NCI-H1092 (cell line): Measurements from ENCODE around the gene LARGE1.

Experiments
- DNase-seq: peaks from one replicate; lab custom pipeline; 2025; lab: John Stamatoyannopoulos, UW

Gene LARGE1

DNA sequence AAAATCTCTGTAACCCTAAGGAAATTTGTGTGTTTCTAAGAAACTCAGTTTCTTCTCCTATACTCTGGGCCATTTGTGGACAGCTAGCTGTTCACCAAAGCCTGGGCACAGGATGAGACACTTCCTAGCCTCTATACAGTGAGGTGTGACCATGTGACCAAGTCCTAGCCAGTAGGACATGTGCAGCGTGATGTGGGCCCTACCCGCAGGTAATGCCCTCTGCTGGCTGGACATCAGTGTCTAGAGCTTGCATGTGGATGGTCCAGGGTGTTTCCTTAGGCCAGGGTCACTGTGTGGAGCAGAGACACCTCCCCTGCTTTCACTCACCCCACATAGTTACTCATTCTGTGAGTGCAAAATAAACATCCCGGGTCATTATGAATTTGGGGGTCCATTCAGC is 100.5 kb downstream of the LARGE1 start:
- DNase-seq, result no peak

DNA sequence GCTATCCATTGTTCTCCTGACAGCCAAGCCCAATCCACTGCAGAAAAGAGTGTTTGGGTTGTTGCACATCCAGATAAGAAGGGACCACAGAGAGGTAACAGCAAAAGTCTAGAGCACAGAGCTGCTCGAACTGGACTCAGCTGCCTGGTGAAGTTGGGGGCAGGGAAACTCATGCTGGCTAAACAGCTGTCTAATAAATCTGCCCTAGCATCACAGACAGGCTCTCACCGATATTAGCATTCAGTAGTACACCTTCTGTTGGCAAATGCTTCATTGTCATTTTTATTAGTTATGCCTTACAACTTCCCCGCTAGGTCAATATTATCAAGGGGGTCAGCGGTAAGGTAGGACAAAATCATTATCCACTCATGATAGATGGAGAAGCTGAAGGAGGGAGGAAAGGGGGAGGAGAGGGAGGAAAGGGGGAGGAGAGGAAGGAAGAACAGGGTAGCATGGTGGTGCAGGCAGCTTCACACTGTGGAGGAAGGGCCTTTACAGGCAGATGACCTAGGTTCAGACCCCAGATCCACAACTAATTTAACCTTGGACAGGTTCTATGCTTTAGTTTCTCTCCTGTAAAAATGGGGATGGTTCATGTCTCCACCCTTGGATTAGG is 102.7 kb downstream of the LARGE1 start:
- no peak for DNase-seq

DNA sequence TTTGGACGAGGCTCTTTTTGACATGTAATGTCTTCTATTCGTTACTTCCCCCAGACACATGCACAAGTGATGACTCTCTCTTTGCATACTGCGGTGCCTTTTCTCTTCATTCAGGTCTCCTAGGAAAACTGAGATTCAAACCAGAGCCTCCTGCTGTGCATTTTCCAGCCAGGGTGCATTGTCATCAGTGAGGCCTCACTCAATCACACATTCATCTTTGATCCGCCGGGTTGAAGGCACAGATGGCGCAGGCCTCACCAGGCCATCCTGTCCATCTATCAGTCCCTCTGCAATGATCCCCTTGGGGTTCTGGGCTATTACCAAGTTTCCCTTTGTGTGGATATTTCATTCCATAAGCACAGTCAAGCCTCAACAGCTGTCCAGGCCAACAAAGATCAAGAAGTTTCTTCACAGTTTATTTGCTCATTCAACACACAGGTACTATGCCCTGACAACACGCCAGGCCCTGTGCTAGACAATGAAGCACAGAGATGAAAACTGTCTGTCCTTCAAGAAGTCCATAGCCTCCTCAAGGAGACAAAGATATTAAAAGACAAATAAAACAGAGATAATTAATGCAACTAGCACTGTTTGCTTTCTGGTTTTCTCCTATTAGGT is 107.8 kb downstream of the LARGE1 start:
- no peak for DNase-seq

DNA sequence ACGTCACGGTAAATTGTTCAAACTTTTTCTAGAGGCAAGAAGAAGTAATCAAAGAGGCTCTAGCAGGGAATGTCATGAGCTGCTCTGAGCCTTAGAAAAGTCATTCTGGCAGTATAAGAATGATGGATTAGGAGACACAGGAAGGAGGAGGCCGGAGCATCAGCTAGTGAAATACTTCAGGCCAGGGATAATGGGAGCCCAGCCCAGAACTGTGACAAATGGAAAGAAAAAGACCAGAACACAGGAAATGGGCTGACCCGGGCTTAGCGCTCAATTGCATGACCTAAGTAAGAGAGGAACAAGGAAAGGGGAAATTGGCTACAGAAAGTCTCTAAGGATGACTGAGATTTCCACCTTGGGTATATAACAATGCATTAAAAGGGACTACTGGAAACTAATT is 108.6 kb downstream of the LARGE1 start:
- no peak for DNase-seq

DNA sequence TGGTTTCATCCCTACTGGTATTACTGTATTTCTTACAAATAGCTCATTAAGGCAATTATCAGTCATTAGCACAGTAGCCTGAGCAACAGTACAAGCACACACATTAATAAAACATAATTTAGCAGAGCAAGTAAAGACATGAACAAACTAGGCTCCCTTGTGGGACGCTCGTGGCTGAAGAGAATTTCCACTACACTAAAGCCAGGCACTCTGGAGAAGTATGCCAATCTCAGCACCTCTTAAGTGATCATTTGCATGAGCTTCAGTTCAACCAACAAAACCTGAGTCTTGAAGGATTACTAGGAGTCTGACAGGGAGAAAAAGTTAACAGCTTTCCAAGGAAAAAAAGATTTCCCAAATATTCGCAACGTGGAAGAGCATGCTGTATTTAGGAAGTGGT is 109.1 kb downstream of the LARGE1 start:
- DNase-seq, result no peak

DNA sequence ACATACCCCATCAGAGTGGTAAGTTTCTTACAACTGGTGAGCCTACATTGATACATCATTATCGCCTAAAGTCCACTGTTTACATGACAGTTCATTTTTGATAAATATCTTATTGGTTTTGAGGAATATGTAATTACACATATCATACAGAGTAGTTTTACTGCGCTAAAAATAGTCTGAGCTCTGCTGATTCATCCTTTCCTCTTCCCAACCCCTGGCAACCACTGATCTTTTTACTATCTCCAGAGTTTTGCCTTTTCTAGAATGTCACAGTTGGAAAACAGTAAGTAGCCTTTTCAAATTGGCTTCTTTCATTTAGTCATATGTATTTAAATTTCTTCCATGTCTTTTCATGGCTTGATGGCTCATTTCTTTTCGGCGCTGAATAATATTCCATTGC is 112.8 kb downstream of the LARGE1 start:
- no peak for DNase-seq

DNA sequence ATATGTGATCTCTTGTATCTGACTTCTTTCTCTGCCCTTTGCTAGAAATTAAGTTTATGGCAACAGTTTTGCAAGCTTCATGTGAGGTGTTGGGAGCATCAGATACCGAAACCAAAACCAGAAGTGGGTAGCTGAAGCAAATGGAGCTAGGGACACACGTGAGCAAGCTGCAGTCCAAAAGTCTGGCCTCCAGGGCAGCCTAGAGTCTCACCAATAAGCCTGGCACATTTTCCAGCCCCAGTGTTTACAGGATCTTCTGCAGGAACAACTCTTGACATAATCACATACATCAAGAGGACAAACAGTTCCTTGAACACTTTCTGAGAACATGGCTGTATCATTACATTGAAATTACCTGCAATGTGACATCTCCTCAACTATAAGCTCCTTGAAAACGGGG is 114.1 kb downstream of the LARGE1 start:
- no peak for DNase-seq

DNA sequence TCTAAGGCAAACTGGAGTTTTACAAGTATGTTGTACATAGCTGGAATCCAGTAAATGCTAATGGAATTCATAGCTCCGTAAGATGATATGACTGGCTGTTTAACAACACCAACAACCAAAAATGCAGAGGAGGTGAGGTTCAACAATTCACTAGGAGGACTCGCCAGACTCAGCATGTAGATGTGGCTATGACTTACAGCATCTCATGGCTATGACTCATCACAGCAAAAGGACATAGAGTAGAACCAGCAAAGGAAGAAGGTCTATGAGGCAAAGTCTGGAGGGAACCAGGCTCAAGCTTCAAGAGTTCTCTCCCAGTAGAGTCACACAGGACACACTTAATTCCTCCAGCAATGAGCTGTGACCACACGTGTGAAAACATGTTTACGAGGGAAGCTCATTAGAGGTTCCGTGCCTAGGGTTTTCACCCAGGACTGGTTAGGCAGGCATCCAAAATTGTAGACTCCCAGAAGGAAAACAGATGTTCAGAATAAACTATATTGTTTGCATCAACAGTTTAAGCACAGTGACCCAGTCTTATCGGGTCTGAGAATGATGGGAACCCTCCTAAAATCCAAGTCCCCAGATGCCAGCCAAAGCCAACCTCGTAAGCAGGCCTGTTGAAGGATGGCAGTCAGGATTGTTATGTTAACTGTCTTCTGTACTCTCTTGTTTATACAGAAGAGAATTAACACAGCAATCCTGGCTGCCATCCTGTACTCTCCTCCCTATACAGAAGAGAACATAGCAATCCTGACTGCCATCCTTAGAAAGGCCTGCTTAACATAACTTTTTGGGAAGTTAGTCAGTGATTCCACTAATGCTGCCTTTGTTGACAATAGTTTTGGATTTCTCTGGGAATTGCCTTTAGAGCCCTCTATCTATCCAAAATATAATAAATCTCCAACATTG is 116.6 kb downstream of the LARGE1 start:
- no peak for DNase-seq

DNA sequence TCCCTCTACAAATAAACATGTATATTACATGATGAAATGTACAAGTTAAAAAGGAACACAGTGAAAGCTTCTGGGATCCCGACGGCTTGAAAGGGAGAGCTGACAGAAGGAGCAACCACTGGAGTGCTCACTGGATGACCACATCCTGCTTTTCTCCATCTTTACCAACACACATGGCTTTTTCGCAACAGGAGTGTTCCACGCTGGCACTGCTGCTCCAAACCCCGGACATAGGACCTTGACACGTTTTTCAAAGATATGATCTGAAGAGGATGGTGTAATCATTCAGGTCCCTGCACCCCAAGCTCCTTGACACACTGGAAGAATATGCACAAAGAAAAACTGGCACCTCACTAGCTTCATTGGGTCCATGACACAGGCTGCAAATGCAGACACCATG is 121.9 kb downstream of the LARGE1 start:
- no peak for DNase-seq

DNA sequence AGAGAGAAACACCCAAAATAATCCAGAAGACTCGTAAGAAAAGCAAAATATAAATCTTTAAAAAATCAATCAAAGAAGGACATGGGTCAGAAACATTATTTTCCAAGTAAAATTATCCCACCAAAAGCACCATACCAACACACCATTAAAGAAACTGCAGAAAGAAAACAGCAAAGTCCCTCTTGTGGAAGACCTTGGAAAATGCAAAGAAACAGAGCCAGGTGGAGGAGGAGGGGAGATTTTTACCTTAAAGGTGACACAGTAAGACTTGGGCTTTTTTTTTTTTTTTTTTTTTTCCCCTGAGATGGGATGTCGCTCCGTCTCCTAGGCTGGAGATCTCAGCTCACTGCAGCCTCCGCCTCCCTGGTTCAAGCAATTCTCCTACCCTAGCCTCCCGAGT is 123.8 kb downstream of the LARGE1 start:
- no peak for DNase-seq

DNA sequence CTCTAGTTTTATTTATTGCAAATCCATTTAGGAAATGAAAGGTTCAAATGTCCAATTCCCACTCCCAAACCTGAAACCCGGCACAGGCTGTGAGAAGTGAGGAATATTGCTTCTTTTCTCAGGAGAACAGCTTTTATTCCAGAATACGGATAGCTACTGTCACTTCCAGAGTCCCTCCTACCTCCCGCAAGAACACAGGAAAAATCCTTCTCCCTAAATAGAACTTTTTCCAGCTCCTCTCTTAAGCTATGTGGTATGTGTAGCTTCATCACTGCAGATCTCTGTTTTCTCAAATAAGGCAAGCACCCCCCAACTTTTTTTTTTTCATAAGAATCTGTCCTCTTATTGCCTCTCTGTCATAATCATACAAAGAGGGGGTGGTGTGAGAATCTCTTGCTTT is 126.8 kb downstream of the LARGE1 start:
- no peak for DNase-seq

DNA sequence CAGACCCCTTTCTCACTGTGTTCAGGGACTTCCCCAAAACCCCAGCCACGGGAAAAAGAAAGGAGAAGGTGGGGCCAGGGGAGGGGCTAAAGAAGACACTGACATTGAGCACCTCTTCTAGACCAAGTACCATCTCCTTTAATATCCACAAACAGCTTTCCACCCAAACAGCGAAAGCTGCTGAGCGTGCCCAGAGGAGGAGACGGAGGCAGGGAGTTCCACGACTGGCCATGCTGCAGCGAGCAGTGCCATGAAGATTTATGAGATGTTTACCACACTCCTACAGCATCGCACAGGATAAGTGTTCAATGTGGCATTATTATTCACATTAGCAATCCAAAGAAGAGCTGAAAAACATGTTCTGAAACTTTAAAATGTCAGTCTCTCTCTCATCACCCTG is 127.4 kb downstream of the LARGE1 start:
- no peak for DNase-seq

DNA sequence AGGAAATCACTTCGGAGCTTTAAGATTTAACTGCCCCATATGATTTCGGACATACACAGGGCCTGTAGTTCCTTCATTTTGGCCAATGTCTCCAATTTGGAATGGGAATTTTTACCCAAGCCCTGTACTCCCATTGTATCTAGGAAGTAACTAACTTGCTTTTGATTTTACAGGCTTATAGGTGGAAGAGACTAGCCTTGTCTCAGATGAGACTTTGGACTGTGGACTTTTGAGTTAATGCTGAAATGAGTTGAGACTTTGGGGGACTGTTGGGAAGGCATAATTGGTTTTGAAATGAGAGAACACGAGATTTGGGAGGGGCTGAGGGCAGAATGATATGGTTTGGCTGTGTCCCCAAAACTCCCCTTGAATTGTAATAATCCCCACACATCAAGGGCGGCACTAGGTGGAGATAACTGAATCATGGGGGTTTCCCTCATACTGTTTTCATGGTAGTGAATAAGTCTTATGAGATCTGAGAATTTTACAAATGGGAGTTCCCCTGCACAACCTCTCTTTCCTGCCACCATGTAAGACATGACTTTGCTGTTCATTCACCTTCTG is 130.5 kb downstream of the LARGE1 start:
- no peak for DNase-seq

DNA sequence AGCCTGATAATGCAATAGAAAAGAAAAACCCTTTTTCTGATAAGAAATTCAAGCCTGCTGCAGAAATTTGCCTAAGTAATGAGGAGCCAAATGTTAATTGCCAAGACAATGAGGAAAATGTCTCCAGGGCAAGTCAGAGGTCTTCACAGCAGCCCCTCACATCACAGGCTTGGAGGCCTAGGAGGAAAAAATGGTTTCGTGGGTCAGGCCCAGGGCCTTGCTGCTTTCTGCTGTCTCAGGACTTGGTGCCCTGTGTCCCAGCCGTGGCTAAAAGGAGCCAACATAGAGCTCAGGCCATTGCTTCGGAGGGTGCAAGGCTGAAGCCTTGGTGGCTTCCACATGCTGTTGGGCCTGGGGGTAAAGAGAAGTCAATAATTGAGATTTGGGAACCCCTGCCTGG is 131.3 kb downstream of the LARGE1 start:
- no peak for DNase-seq

DNA sequence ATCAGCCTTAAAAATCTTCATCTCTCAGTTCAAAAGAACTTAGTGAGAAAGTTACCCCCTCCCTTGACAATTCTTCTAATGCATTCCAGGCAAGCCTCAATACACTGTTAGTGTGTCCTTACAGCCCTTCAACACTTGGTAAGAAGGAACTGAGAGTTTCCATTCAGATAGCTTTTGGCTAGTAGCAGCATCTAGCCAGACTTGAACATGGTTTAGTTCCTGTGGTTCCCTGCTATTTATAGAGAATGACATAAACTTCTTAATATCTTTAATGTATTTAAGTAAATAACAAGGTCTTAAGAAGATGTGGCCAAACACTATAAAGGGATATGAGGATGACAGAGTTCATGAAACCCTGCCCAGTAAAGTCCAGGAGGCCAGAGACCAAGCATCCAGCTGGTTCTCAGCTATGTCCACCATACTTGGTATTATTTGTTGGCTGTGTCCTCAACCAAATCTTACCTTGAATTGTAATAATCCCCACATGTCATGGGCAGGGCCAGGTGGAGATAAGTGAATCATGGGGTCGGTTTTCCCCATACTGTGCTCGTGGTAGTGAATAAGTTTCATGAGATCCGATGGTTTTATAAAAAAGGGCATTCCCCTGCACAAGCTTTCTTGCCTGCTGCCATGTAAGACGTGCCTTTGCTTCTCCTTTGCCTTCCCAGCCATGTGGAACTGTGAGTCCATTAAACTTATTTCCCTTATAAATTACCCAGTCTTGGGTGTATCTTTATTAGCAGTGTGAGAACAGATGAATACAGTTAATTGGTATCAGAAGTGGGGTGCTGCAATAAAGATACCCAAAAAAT is 132.4 kb downstream of the LARGE1 start:
- no peak for DNase-seq

DNA sequence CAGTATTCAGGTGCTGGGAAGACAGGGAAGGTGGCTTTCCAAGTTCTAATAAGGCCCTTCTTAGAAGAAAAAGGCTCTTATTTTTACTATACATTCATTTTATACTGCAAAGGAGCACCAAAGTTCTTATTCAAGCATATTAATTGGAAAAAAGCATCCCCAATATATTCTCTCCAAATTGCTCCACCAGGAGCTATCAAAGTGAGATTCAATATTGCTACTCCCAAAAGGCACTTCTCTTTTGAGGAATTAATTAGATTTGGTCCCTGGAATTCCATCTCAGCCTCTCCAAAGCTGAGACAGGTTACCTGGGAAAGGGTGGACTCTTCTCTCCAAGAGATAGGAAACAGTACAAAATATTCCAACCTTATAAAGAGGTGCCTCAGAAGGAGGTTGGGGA is 134.1 kb downstream of the LARGE1 start:
- DNase-seq, result no peak

DNA sequence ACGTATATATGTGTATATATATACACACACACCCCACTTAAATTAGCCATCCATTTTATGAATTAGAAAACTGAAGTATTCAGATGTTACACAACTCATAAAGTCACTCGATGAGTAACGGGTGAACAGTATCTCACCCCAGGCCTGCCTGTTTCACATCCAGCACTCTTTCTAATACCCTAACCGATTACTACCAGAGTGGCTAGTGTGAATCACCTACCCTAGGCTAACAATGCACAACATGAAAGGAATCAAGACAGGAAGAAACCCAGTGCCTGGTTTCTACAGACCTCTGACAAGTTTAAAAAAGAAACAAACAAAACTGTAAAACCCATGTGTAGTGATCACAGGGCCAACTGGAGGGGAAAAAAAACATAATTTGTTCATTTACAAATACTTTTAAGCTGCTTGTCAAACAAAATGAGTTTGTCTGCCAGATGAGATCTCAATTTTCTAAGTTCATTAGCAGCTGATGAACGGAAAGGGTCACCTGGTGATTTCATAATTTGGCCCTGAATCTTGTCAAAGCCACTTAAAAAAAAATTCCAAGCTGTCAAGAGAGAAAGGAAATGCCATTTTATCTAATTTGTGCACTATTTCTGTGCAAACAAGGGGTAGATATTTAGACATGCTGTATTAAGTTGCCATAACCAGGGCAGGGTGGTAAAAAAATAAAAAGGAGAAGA is 134.8 kb downstream of the LARGE1 start:
- no peak for DNase-seq

DNA sequence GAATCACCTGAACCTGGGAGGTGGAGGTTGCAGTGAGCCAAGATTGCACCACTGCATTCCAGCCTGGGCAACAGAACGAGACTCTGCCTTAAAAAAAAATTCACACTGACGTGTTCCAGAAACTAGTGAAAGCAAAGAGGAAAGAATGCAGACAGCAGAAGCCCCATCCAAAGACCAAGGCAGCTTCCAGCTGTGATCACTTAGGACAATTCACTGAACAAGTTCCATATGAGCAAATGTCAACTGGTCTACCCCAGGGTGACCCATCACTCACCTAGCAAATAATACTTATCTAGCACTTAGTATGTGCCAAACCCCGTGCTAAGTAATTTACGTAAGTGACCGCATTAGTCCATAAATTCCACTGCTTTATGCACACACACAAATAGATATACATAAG is 138.9 kb downstream of the LARGE1 start:
- DNase-seq, result no peak

DNA sequence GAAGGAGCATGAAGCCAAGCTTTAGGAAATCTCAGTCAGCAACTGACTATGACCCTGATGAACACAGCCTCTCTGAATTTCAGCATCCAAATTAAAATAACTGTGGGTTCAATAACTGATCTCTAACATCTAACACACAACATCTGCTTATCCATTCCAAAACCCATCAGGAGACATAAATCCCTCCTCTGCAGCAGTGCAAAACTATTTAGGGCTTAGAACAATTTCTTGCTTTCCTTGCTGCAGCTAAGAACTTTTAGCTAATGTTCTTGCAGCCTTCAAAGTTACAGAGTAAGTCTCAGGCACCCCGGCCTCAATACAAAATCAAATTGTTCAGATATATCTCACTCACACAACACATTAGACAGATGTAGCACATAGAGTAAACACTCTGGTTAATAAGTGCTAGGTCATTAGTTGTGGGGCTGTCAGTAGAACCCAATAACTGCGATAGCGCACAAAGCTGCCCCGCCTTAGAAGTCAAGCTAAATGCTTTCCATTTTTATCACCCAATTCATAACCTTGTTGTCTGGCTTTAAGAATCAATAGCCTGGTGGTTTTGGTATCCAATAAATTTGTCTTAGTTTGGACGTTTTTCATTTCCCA is 139.6 kb downstream of the LARGE1 start:
- DNase-seq, result no peak

DNA sequence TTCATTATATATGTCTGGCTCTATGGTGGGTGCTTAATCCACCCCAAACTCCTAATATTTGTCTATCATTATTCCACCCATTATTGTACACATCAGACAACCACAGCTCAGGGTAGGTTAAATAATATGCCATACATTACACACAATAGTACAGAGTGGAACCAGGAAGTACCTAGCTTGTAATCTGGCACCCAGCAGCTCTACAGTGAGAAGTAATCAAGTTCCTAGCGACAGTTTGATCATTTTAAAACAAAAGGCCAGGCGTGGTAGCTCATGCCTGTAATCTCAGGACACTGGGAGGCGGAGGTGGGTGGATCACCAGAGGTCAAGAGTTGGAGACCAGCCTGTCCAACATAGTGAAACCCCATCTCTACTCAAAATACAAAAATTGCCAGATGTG is 141.0 kb downstream of the LARGE1 start:
- DNase-seq, result no peak

DNA sequence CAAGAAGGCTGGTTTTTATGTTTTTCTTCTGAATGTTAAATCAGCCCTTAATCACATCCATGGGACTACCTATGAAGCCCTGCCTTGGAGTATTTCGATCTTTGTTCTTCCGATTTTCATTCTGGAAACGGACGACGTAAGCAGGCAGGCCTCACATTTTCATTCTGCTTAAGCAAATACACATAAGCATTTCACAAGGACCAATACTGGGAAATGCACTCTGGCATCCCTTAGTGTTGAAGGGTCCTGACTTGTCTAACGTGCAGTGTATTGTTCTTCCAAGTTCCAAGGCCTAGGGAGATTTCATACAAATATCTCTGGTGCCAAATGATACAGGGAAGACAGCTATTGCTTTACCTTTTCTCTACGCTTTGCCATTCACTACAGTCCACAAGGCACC is 143.8 kb downstream of the LARGE1 start:
- no peak for DNase-seq
